K562 (cell line): ENCODE data around the gene CABP4. TPM values are rescaled to one million over a fixed set of nuclear protein-coding genes. Genes with fewer than 3 reads are reported as not detected.

Experiments used
- ASH1L ChIP-seq: fragments of 450-650 bp; IDR thresholded peaks from 2 replicates; pipeline ENCODE4 v1.6.1; 2018; ENCODE audit warnings: borderline replicate concordance, mild to moderate bottlenecking, low read depth; ENCODE audit not compliant: partially characterized antibody
- CBX5 ChIP-seq: IDR thresholded peaks from 2 replicates; pipeline ENCODE4 v1.6.1; 2014; ENCODE audit warnings: low read depth, borderline replicate concordance
- MCM2 ChIP-seq: fragments of 450-650 bp; IDR thresholded peaks from 2 replicates; pipeline ENCODE4 v1.6.1; 2017; ENCODE audit warnings: low read depth, mild to moderate bottlenecking
- MCM7 ChIP-seq, 2 experiments: fragments of 450-650 bp; IDR thresholded peaks; 2 replicates each; pipeline ENCODE4 v1.6.1; 2016 to 2018
- NRF1 ChIP-seq, 2 experiments: fragments of 450-650 bp; IDR thresholded peaks in 1 of 2; conservative IDR thresholded peaks in 1 of 2; 2 replicates each; pipeline ENCODE4 v1.6.1; 2014; ENCODE audit warnings: mild to moderate bottlenecking in 2 of 2
- NUFIP1 ChIP-seq: fragments of 450-650 bp; IDR thresholded peaks from 2 replicates; pipeline ENCODE4 v1.6.1; 2018; ENCODE audit not compliant: partially characterized antibody
- TAL1 ChIP-seq: fragments of 450-650 bp; IDR thresholded peaks from 2 replicates; pipeline ENCODE4 v1.6.1; 2016; ENCODE audit warnings: mild to moderate bottlenecking
- ZNF217 ChIP-seq: sonication (generic); formaldehyde crosslinking; IDR thresholded peaks from 2 replicates; pipeline ENCODE4 v1.8.0; 2022; ENCODE audit warnings: mild to moderate bottlenecking, missing genetic modification reagents
- ZNF232 ChIP-seq: sonication (generic); formaldehyde crosslinking; IDR thresholded peaks from 2 replicates; pipeline ENCODE4 v1.8.0; 2022; ENCODE audit warnings: mild to moderate bottlenecking, missing genetic modification reagents
- ZNF407 ChIP-seq: fragments of 450-650 bp; IDR thresholded peaks from 2 replicates; pipeline ENCODE4 v1.6.1; 2016; ENCODE audit warnings: low read depth
- polyA plus RNA-seq, 8 experiments: library from polyadenylated mRNA; depleted of rRNA in 4 of 8; stranded (reverse) in 5 of 8; unstranded in 3 of 8; fragments of >200 nt; fragmentation: Nextera tagmentation in 2 of 8; fragmentation: Illumina TruSeq in 1 of 8; extraction: Ambion mirVana in 2 of 8; extraction: Trizol in 1 of 8; gene quantifications; 2 replicates each; pipeline versions ENCODE4 v1.2.1 to v1.2.3, GENCODE V29; 2011 to 2014; ENCODE audit warnings: inconsistent platforms in 1 of 8, missing spikeins in 1 of 8
- total RNA-seq, 7 experiments: library from RNA; depleted of rRNA in 6 of 7; stranded (reverse); fragments of >200 nt in 6 of 7; fragmentation: Illumina TruSeq in 2 of 7; extraction: Trizol in 2 of 7; gene quantifications; 2 replicates each; pipeline versions ENCODE4 v1.2.1 to v1.2.3, GENCODE V29; 2011 to 2021; ENCODE audit warnings: low replicate concordance in 1 of 7
- TF ChIP-seq, protein P1 (sequence below): fragments of 450-650 bp; IDR thresholded peaks from 2 replicates; pipeline ENCODE4 v1.7.0; 2016; ENCODE audit warnings: borderline replicate concordance
- TF ChIP-seq, protein P2 (sequence below): fragments of 250-450 bp; sonication (Bioruptor Pico); IDR thresholded peaks from 2 replicates; pipeline ENCODE4 v1.8.0; 2021; ENCODE audit warnings: borderline replicate concordance, mild to moderate bottlenecking, moderate library complexity; ENCODE audit not compliant: poor library complexity, severe bottlenecking
- TF ChIP-seq, protein P3 (sequence below): sonication (generic); formaldehyde crosslinking; IDR thresholded peaks from 2 replicates; pipeline ENCODE4 v1.8.1; 2023; ENCODE audit warnings: missing genetic modification reagents, mild to moderate bottlenecking, borderline replicate concordance

The CABP4 gene
- total and polyA plus RNA-seq, 9 of the 15 experiments (the other 6 are each of a cell fraction or from before 2014, with no cell fraction given): 0.11 TPM; not detected in 8

GRCh38 chr11:67436459-67437081 lies 18.6 kb upstream of the CABP4 start (continued):
- TF ChIP-seq ZNF407 (no peak), NUFIP1 (no peak), MCM7 (IDR thresholded peaks at IDR 0.05) (no peak), NRF1 (conservative IDR thresholded peaks at IDR 0.05 in 1 of 2, IDR thresholded peaks at IDR 0.05 in 1 of 2) (no peak), ZNF232 (CRISPR knock-in tag) (no peak), MCM2 (no peak), ASH1L (no peak), TAL1 (peak; percentile 25; the same call in 1 of the 2 replicates), CBX5 (no peak), ZNF217 (no peak)
- TF ChIP-seq, protein P1, sequence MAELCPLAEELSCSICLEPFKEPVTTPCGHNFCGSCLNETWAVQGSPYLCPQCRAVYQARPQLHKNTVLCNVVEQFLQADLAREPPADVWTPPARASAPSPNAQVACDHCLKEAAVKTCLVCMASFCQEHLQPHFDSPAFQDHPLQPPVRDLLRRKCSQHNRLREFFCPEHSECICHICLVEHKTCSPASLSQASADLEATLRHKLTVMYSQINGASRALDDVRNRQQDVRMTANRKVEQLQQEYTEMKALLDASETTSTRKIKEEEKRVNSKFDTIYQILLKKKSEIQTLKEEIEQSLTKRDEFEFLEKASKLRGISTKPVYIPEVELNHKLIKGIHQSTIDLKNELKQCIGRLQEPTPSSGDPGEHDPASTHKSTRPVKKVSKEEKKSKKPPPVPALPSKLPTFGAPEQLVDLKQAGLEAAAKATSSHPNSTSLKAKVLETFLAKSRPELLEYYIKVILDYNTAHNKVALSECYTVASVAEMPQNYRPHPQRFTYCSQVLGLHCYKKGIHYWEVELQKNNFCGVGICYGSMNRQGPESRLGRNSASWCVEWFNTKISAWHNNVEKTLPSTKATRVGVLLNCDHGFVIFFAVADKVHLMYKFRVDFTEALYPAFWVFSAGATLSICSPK: no peak
- TF ChIP-seq, protein P2, sequence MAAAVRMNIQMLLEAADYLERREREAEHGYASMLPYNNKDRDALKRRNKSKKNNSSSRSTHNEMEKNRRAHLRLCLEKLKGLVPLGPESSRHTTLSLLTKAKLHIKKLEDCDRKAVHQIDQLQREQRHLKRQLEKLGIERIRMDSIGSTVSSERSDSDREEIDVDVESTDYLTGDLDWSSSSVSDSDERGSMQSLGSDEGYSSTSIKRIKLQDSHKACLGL (CRISPR knock-in tag): no peak
- TF ChIP-seq, protein P3, sequence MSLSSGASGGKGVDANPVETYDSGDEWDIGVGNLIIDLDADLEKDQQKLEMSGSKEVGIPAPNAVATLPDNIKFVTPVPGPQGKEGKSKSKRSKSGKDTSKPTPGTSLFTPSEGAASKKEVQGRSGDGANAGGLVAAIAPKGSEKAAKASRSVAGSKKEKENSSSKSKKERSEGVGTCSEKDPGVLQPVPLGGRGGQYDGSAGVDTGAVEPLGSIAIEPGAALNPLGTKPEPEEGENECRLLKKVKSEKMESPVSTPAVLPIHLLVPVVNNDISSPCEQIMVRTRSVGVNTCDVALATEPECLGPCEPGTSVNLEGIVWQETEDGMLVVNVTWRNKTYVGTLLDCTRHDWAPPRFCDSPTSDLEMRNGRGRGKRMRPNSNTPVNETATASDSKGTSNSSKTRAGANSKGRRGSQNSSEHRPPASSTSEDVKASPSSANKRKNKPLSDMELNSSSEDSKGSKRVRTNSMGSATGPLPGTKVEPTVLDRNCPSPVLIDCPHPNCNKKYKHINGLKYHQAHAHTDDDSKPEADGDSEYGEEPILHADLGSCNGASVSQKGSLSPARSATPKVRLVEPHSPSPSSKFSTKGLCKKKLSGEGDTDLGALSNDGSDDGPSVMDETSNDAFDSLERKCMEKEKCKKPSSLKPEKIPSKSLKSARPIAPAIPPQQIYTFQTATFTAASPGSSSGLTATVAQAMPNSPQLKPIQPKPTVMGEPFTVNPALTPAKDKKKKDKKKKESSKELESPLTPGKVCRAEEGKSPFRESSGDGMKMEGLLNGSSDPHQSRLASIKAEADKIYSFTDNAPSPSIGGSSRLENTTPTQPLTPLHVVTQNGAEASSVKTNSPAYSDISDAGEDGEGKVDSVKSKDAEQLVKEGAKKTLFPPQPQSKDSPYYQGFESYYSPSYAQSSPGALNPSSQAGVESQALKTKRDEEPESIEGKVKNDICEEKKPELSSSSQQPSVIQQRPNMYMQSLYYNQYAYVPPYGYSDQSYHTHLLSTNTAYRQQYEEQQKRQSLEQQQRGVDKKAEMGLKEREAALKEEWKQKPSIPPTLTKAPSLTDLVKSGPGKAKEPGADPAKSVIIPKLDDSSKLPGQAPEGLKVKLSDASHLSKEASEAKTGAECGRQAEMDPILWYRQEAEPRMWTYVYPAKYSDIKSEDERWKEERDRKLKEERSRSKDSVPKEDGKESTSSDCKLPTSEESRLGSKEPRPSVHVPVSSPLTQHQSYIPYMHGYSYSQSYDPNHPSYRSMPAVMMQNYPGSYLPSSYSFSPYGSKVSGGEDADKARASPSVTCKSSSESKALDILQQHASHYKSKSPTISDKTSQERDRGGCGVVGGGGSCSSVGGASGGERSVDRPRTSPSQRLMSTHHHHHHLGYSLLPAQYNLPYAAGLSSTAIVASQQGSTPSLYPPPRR (CRISPR knock-in tag): no peak
